EH (cell line): ENCODE results near the gene KLRF1.

Source experiments
- DNase-seq: peaks from one replicate; pipeline ENCODE4 v3.0.0-alpha.2; 2015; ENCODE audit warnings: low read depth

KLRF1 gene, protein sequence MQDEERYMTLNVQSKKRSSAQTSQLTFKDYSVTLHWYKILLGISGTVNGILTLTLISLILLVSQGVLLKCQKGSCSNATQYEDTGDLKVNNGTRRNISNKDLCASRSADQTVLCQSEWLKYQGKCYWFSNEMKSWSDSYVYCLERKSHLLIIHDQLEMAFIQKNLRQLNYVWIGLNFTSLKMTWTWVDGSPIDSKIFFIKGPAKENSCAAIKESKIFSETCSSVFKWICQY

DNA sequence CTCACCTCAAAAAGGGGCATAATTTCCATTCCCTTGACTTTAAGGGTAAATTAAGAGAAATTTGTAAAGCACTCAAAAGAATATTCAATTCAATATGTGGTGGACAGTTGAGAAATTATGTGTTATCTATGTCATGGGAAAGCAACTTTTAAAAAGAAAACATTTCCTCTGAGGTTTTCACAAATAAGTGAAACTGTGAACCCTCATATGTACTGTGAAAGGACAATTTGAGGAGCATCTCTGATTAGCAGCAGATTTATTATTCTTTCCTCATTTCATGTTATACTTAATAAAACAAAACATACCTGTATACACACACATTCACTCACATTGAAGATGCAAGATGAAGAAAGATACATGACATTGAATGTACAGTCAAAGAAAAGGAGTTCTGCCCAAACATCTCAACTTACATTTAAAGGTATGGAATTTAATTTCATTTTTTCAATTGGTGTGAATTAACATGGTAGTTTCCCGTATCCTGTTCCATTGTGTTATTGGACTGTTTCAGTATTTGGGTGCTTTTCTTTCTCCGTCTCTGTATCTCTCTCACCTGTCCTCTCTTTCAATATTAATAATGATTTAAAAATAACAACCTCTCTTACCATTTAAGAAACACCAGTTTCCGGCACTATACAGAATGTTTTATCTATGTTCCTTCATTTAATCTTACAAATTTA is at the start of gene KLRF1:
Gene KLRF1, plus strand, starts transcription at position 273 of the 680 bp plus-strand sequence. Its CDS starts 64 bp downstream, at position 337.
- no peak for DNase-seq

DNA sequence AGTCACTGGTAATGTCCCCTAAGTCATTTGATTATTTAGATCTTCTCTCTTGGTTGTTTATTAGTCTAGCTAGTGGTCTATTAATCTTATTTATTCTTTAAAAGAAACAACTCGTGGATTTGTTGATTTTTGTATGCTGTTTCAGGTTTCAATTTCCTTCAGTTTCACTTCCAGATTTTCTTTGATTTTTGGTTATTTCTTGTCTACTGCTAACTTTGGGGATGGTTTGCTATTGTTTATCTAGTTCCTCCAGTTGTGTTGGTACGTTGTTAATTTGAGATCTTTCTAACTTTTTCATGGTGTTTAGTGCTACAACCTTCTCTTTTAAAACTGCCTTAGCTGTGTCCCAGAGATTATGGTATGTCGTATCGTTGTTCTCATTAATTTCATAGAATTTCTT is 48.1 kb upstream of the KLRF1 start:
- DNase-seq = no peak

DNA sequence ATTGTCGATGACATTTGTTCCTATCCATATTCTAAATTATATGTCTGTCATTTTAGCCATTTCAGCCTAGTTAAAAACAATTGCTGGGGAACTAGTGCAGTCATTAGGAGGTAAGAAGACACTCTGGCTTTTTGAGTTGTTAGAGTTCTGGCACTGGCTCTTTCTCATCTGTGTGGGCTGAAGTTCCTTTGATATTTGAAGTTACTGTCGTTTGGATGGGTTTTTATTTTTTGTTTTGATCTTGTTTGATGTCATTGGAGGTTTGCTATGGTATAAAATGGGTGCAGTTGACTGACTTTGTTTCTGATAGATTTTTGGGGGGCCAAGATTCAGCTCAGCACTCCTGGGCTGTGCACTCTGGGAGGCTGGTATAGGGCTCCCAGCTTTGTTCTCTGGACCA is 45.9 kb upstream of the KLRF1 start:
- no peak for DNase-seq

DNA sequence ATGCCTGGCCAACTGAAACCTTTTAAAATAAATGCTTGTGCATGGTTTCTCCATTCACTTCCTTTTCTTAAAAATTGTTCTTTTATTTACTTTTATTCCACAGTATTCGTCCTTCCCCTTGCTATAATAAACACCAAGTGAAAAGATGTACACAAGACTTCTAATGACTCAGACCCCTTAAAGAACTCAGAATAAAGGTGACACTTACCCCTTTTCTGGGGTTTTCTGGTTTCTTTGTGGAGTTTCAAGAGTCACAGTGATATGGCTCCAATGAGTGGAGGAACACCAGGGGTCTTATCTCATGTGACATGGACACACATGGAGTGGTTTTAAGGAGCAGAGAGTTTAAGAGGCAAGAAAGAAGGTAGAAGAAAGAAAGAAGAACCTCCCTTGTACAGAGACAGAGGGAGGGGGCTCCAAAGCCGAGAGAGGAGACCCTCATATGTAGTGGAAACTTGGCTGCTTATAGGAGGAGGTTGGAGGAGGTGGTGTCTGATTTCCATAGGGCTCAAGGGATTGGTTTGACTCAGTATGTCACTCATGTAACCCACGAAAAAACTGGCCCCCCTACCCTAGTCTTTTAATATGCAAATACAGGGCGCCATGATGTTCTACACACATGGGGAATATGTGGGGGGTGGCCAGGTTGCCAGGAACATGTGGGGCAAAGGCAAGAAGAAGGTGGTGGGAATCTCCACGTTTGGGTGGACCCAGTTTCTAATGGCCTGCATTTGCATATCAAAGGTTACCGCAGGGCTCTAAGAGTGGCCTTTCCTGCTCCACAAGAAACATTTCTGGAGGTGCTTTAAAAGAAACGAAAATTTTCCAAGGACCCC is 44.5 kb upstream of the KLRF1 start:
- no peak for DNase-seq

DNA sequence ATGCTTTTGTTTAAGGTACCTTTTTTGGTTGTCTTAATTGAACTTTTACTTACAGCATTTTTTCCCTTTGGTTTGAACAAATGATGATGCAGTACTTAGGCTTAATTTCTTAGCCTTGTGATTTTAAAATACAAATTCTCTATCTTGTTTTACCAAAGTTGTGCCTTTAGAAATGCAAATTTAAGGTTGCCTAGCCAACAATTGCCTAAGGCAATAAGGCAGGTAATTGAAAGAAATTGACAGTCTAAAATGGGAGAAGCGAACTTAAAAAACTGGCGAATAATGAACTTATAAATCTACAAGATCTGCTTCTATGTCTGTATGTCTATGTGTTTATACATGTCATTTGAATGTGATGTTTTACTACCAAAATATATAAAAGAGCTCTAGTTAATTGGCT is 43.0 kb upstream of the KLRF1 start:
- DNase-seq = no peak

DNA sequence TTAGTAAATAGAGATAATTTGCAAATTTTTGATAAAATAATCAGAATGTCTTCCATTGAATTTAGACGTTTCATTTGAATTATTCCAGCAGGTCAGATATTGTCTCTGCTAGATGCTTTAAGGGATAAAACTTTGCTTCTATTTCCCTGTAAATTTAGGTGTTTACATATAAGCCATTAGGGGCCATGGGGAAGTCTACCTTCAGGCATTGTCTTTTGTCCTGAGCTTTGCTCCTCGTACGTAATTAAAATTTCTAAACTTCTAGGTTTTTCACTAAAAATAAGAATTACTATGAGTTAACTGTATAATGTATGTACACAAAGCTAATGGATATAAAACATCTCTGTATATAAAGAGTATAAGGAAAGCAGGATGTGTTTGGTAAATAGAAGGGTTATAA is 42.5 kb upstream of the KLRF1 start:
- no peak for DNase-seq

DNA sequence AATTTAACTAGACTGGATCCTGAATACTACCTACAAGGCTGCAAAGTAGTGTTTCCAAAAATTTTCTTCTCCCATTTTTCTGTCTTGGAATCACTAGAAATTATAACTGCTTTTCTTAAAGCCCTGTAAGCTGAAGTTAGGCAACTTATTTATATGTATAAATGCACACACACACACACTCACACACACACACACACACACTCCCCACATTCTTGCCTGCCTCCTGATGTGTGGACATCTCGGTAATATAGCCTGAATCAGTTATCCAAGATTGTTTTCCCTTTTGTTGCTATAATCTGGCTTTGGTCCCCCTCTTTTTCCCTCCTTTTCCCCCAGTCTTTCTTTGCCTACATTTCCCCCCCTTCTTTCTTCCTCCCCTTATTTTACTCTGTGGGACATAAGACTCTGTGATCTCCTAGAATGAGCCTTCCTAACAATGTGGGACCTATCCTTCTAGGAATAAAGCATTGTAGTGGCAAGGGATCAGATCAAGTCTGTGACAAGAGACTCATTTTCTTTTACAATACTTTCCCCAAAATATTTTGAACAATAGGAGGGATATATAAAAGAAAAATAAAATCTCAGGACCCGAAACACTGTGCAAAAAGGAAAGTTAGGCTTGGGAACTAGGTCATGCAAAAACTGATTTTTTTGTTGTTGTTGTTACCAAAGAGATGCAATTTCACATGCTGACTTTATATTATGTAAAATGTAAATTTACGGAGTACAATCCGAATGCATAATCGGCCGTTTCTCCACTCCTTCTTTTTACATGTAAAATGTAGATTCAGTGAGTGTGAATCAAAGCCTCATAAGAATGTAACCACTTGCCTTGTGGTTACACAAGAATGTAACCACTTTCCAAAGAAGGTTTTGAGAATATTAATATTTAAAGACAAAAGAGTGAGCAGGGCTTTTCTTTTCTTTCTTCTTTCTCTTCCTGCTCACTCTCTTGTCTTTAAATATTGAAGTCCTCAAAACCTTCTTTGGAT is 40.3 kb upstream of the KLRF1 start:
- DNase-seq = peak; percentile 1

DNA sequence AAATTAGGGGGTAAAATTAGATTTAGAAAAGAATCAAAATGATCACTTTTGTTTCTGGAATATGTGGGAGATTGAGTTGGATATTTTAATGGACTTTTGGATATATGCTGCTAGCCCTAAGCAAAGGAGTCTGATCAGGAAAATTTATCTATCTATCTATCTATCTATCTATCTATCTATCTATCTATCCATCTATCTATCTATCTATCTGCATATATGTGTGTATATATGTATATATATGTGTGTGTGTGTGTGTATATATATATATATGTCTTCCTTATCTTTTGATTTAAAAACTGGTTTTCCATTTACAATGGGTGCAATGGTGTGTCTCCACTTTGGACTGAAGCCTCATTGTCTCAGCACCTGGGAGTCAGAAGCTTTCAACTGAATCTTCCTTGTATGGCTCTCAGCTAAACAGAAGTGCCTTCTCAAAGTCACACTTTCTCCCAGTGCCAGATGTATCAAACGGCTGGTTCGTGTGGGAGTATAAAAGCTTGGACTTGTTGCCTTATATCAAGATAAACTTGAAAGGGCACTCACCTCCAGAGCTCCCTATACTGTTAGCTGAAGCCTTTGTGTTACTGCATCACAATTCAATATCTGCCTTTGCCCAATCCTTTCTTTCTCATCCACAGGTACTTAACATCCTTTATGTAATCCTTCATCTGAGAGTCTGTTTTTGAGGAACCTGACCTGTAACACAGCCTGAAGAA is 34.9 kb upstream of the KLRF1 start:
- no peak for DNase-seq

DNA sequence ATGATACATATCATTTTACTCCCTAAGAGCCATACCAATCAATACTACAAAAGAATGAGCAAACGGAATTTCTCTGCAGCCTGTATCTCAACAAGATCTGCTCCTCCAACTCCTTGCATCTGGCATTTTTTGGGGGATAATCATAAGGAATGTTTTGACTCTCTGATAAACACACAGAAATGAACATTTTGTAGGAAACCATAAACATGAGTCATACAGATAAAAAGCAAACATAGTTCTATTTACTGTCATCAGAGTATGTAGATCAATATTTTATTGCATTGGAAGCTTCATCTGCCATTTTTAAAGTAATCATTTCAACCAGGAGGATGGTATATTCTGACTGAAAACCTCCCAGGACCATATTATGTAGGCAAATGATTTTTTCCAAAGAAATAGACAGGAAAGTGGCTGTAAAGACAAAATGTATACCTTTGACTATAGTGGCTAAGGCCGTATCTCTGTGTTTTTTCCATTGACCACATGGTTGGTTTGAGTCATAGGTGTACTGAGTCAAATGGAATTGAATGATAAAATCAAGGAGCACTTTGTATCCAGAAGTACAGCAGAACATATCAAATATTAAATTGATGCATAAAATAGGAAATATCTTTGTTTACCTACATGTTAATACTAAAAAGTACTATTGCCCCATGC is 34.2 kb upstream of the KLRF1 start:
- DNase-seq = peak; percentile 25

DNA sequence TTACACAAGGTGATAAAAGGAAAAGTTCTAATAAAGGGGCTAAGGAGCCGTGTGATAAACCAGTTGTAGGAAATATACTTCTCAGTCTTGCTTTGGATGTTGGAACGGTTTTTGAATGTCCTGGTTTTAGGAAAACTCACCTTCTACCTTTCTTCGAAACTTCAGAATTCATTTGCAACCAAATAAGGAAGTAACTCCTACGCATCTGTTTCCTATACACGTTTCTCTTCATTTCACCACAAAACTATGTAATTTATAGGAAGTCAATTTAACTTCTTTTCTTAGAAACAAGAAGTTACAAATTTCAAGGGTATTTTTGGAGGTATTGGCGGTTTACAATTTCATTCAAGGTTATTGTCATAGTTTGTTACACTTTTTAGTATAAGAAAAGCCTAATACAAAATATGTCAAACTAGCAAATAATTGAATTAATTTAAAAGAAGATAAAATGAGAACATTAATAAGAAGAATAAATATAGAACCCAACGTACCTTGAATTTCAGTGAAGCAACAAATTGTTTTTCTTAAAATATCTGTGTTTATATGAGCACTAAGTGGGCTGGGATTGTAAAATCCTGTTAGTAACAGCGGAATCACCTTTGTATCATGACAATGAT is 33.4 kb upstream of the KLRF1 start:
- no peak for DNase-seq

DNA sequence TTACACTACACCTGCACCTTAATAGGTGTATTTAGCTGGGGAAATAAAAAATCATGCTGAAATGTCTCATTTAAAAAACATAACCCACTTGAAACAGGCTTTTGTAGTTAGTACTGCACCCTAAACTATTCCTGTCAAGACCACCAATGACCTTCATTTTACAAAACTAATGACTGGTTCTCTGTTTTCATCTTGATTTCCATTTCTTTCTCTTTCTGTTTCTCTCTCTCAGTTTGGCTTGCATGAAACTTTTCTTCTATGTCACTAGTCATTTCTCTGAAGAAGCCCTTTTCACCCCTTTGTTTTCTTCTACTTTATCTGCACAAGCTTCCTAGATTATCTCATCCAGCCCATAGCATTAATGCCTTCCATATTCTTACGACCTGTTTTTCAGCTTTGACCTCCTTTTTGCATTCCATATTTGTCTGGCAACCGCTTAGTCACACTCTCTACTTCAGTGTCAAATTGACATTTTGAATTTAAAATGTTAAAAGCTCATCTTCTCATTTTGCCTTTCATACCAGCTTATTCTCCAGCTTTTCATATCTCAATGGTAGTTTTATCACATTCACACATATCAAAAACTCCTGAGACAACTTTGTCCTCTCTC is 32.7 kb upstream of the KLRF1 start:
- DNase-seq = no peak

DNA sequence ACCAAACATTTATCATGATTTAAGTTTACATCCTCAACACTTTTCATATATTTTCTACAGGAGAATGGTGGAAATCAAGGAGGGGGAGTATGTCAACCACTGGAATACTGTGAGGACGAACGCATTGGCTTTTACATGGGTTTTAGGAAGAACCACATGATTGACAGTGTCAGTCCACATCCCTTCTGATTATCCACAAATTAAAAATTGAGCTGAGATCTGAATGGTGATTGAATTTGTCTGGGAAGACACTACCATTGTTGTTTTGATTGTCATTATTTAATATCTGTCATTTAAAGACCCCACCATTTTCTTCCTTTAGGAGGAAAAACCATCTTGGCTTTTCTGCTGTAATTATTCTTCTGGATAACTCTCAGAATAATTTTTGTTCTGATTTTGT is 31.3 kb upstream of the KLRF1 start:
- DNase-seq = no peak

DNA sequence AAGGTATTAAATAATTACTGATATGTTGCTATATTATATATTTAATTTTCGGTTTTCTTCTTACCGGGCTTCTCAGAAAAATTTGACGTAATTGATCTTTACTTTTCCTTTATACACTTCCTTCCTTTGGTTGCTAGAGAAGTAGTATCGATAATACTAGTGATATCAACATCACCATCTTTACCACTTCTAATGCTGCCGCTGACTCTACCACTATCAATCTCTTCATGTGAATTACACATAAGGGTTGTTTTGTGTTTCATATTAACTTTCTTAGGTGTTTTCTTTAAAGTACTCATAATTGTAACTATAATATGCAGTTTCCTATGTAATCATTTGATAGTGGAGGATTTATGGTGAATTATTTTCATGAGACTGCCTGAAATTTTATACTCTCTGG is 30.9 kb upstream of the KLRF1 start:
- no peak for DNase-seq

DNA sequence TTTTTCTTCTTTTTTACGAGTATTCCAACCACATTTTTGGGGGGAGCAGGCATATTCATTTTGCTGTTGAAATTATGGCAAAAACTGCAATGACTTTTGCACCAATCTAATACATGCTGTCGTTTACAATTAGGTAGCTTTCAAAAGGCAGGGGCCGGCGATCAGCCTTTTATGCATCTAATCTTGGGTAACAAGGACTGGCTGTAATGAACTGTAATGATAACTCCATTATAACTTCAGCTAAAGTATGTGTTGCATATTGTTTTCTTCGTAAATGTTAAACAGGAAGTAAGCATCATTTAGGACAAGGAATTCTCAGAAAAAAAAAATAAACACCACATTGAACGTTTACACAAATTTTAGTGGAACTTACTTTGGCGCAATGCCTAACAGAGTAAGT is 30.3 kb upstream of the KLRF1 start:
- DNase-seq = no peak

DNA sequence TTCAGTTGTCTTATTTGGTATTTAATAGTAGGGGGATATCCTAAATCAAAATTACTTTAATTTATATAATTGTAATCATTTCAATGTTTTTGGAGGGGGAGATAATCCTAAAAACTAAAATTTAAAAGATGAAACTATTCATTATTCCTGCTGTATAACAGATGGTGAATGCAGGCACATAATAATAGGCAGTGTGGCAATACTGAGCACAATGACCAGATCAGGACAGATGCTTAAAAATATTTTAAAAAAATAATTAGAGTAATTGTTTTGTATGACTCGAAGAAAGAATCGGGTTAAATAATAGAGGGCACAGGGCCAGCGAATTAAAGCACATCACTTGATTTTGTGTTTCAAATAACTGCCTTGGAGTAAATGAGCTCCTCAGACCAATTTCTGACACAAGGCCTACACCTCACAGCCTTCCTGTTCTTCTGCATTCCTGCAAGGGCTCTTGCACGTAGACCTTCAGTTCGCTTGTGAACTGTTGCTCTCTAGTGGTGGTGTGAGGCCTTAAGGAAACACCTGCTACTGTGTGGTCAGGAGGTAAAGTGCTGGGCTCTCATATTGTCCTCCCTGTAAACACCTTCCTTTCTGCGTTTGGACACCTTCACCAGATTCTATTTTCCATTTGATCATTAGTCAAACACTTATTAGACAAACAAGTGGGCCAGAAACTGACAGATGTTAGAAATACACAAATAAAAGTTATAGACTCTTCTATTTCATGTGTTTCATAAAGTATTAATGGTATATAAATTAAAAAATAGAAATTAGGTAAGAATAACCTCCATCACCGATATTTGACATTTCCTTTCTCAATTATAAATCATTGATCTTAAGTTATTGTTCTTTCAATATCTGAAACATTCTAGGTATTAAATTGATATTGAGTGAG is 29.3 kb upstream of the KLRF1 start:
- DNase-seq = peak; percentile 7

DNA sequence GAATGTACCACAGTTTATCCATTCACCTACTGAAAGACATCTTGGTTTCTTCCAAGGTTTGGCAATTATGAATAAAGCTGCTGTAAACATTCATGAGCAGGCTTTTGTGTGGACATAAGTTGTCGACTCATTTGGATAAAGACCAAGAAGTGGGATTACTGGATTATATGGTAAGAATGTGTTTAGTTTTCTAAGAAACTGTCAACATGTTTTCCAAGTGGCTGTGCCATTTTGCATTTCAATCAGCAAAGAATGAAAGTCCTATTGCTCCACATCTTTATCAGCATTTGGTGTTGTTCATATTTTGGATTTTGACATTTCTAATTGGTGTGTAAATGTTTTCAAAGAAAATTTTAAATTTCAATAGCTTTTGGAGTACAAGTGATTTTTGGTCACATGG is 27.3 kb upstream of the KLRF1 start:
- DNase-seq = no peak

DNA sequence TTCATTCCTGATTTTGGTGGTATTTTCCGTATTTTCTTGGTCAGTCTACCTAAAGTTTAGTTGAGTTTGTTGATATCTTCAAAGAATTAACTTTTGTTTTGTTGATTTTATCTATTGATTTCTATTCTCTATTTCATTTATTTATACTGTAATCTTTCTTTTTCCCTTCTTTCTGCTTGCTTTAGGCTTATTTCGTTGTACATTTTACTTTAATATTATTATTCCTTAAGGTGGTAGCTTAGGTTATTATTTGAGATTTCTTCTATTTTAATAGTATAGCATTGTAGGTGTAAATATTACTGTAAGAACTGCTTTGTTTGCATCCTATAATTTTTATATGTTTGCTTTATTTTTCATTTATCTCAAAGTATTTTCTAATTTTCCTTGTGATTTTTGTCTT is 21.4 kb upstream of the KLRF1 start:
- DNase-seq = no peak

DNA sequence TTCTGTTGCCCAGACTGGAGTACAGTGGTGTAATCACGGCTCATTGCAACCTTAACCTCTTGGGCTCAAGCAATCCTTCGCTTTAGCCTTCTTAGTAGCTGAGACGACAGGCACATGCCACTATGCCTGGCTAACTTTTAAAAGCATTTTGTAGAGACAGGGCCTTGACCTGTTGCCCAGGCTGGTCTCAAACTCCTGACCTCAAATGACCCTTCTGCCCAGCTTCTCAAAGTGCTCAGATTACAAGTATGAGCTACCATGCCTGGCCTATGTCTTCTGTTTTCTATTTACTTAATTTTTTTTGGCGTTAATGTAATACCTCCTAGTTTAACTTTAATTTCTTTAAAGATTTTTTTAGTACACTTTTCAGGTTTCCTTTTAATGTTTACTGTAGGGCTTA is 20.6 kb upstream of the KLRF1 start:
- DNase-seq = no peak

DNA sequence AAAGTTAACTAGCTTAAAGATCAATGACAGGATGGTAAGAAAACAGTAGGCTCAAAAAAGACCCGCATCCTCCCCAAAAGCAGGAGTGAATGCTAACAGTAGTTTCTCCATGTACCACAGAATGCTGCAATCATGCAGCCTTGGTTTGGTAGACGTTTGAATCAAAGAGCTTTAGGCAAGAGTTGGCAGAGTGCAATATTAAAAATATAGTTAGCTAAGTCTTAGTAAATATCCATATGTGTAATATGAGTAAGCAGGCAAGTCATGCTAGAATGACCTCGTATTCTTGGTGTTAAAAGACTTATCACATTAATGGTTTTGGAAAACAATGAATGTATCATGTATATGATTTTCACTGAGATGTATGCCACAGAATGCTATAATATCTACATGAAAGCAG is 18.8 kb upstream of the KLRF1 start:
- DNase-seq = no peak
